AG10803 (cell line): ENCODE results near the gene TMEM217.
"Not testable (repeated sequence)": the region's sequence is repeated elsewhere in the genome, so short reads cannot be mapped to it uniquely, and the experiment has no call there.

Source experiments
- DNase-seq: peaks from one replicate; pipeline ENCODE4 v3.0.0; 2010; ENCODE audit warnings: low read depth
- H3K4me3 ChIP-seq: 2 replicates; pipeline ENCODE4 v1.5.1; 2011; ENCODE audit warnings: mild to moderate bottlenecking, low read length, control low read depth
- TF ChIP-seq, protein P1 (sequence below): conservative IDR thresholded peaks from 2 replicates; pipeline ENCODE4 v1.5.1; 2011; ENCODE audit warnings: mild to moderate bottlenecking, low read length, control low read depth, inconsistent platforms

TMEM217 gene

DNA sequence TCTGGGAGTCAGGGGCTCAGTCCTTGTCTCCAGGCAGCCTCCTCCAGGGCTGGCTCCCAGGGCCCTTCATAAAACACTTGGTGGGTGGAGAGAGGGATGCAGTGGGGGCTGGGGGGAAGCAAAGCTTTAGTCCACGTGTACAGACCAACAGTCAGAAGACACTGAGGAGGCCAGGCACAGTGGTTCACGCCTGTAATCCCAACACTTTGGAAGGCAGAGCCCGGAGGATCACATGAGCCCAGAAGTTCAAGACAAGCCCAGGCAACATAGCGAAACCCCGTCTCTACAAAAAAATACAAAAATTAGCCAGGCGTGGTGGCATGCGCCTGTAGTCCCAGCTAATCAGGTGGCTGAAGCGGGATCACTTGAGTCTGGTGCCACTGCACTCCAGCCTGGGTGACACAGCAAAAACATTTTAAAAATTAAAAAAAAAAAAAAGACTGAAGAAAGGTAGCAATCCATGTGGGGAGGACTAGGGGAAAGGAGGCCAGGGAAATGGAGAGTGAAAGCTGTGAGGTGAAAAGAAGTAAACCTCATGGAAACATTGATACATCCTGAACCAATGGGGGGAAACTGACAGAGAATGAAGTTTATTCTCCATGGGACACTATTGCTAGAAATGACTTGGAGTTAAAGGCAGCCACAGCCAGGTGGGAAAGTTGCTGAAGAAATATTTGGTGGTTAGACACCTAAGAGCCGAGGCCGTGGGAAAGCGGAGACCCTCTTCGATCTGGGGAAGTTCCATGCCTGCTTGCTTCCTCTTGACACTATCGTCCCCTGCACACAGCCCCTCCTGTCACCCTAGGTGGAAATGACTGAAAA, 52.6 kb downstream of the TMEM217 start:
- no peak for DNase-seq
- TF ChIP-seq, protein P1, sequence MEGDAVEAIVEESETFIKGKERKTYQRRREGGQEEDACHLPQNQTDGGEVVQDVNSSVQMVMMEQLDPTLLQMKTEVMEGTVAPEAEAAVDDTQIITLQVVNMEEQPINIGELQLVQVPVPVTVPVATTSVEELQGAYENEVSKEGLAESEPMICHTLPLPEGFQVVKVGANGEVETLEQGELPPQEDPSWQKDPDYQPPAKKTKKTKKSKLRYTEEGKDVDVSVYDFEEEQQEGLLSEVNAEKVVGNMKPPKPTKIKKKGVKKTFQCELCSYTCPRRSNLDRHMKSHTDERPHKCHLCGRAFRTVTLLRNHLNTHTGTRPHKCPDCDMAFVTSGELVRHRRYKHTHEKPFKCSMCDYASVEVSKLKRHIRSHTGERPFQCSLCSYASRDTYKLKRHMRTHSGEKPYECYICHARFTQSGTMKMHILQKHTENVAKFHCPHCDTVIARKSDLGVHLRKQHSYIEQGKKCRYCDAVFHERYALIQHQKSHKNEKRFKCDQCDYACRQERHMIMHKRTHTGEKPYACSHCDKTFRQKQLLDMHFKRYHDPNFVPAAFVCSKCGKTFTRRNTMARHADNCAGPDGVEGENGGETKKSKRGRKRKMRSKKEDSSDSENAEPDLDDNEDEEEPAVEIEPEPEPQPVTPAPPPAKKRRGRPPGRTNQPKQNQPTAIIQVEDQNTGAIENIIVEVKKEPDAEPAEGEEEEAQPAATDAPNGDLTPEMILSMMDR, result no peak
- no peak overlapping the region for H3K4me3 ChIP-seq

DNA sequence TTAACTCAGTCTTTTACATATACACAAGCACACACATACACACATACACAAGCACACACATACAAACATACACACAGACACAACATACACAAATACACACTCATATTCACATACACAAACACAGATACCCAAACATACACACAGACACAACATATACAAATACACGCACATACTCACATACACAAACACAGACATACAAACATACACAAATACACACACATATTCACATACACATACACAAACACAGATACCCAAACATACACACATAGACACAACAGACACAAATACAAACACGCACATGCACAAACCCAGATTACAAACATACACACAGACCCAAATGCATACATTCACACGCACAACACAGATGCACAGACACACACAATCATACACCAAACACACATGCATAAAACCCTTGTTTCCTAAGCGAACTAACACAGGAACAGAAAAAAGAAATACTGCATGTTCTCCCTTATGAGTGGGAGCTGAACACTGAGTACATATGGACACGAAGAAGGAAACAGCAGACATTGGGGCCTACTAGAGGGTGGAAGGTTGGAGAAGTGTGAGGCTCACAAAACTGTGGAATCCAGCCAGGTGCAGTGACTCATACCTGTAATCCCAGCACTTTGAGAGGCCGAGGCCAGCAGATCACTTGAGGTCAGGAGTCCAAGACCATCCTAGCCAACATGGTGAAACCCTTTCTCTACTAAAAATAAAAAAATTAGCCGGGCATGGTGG, 53.8 kb downstream of the TMEM217 start:
- DNase-seq, result peak; percentile 52
- H3K4me3 ChIP-seq, result no peak overlapping the region
- TF ChIP-seq, protein P1, result no peak

DNA sequence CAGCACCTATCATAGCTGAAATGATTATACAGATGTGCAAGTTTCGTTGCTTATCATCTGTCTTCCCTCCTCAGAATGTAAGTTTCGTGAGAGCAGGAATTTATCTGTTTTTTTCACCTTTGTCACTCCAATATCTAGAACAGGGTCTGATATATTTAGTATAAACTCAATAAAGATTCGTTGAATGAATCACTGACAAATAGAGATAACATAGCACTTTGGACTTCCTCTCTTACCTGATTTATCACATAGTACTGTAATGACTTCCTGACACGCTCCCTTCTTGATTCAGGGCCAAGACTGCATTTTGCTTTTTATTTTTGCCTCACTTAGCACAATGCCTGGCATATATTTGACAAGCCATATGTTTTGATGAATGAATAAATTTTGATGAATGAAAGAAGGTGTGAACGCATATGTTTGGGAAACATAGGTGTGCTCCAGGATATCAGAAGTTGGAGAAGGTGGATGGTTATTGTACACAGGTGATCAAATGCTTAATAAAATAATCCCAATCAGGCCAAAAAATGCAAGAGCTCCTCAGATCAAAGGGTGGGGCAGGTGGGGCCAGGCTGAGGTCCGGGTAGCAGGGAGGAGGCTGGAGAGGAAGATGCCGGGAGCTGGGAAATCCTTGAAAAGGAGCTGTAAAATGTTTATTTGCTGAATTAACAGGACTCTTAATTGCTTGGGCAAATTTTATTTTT, 55.0 kb downstream of the TMEM217 start:
- TF ChIP-seq, protein P1, result no peak

DNA sequence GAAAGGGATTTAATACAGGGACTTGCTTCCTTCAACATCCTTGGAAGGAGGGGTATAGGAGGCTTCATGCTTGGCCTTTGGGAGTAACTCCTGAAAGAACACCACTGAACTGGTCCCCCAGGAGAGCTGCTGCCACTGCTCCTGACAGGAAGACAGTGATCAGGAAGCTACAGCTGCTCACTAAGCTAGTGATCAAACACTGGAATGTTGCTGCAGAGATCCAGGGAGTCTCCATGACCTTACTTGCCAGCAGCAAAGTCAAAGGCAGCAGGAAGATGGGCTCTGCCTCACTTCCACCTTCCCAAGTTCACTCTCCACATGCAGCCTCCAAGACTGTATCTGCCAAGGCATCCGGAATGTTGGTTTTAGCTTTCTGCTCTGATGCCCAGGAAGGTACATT, 56.2 kb downstream of the TMEM217 start:
- DNase-seq, result no peak
- TF ChIP-seq, protein P1, result no peak
- H3K4me3 ChIP-seq, result no peak overlapping the region

More for the DNA sequence above, 55.0 kb downstream of the TMEM217 start:
- no peak overlapping the region for H3K4me3 ChIP-seq
- DNase-seq, result no peak

DNA sequence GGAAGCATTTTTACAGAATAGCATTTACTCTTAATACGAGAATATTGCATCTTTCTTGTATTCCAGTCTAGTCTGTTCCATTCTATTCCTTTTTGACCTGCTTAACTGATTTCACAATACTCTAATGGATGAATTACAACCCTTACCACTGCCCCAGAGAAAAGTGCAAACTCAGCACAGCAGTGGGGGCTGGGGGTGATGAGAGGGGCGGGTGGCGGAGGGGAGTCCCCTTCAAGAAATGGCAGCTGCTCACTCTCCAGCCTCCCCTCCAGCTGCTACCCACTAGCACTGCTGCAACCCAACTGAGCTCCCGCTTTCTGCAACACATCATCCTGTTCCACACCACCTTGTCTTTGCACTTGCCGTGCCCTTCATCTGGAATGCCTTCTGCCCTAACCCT, 57.9 kb downstream of the TMEM217 start:
- no peak for DNase-seq
- TF ChIP-seq, protein P1, result no peak

DNA sequence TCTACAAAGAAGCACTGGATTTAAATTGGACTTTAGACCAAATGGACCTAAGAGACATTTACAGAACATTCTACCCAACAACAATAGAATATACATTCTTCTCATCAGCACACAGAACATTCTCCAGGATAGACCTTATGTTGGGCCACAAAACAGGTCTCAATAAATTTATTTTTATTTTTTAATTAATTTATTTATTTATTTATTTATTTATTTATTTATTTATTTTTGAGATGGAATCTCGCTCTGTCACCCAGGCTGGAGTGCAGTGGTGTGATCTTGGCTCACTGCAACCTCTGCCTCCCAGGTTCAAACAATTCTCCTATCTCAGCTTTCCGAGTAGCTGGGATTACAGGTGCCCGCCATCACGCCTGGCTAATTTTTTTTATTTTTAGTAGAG, 61.5 kb downstream of the TMEM217 start:
- DNase-seq, H3K4me3 ChIP-seq: not testable (repeated sequence)

More for the DNA sequence above, 57.9 kb downstream of the TMEM217 start:
- H3K4me3 ChIP-seq, result no peak overlapping the region

DNA sequence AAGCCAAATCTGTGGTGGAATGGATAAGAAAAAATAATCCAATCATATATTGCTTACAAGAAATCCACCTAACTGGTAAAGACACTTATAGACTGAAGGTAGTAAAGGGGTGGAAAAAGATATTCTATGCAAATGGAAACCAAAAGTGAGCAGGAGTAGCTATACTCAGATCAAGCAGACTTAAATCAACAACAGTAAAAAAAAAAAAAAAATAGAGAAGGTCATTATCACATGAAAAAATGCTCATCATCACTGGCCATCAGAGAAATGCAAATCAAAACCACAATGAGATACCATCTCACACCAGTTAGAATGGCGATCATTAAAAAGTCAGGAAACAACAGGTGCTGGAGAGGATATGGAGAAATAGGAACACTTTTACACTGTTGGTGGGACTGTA, 63.1 kb downstream of the TMEM217 start:
- not testable (repeated sequence) for H3K4me3 ChIP-seq, DNase-seq
